Colonic mucosa (tissue), 4 donors: ENCODE measurements around the gene GBX2. TPM values are rescaled to one million over a fixed set of nuclear protein-coding genes. Genes with fewer than 3 reads are reported as not detected.

Experiments used
- DNase-seq: peaks from one replicate; pipeline ENCODE4 v3.0.0-alpha.2; 2020
- H3K27ac ChIP-seq: fragments of 200-600 bp; one replicate; pipeline ENCODE4 v1.8.0; 2021
- H3K27me3 ChIP-seq: fragments of 200-600 bp; one replicate; pipeline ENCODE4 v1.8.0; 2021
- H3K36me3 ChIP-seq: fragments of 200-600 bp; one replicate; pipeline ENCODE4 v1.8.0; 2021
- H3K4me1 ChIP-seq: fragments of 200-600 bp; one replicate; pipeline ENCODE4 v1.8.0; 2021; ENCODE audit warnings: mild to moderate bottlenecking
- H3K4me3 ChIP-seq: fragments of 200-600 bp; one replicate; pipeline ENCODE4 v1.8.0; 2021
- H3K9ac ChIP-seq, 2 donors: one replicate each; pipeline ENCODE4 v1.7.0; 2013; ENCODE audit warnings: control low read depth in 2 of 2, low read depth in 2 of 2, low read length in 2 of 2
- H3K9me3 ChIP-seq: fragments of 200-600 bp; one replicate; pipeline ENCODE4 v1.8.0; 2021
- CTCF ChIP-seq: fragments of 200-600 bp; IDR thresholded peaks from one replicate; pipeline ENCODE4 v1.8.0; 2022; ENCODE audit warnings: antibody characterized with exemption, mild to moderate bottlenecking
- intact Hi-C: fragments of 100-400 bp; cut with DNase I; formaldehyde crosslinking; loops from one replicate; pipeline ENCODE4 v1.14.1; 2022
- total RNA-seq, 2 donors: library from RNA; stranded (reverse); fragmentation: NEBNext Ultra II Directional in 1 of 2; extraction: Animal tissue kit (Norgen Biotek cat#: 25700) in 1 of 2; gene quantifications; one replicate each; pipeline ENCODE4 v1.2.1, GENCODE V29; 2021
- donor health status: healthy.
- donor health status: DM: no; HTN: no; CAD: no.
- donor health status: DM: no; HTN: no; CAD: no.

GBX2 gene
- total RNA-seq, 2 donors from 2014 or later = not detected

- no peak overlapping the region for H3K4me3 ChIP-seq
- H3K27ac ChIP-seq = no peak overlapping the region
- H3K27me3 ChIP-seq = no peaks in the 10 kb centered on the region
- intact Hi-C loops = no loop called here
- H3K4me1 ChIP-seq = no peaks in the 10 kb centered on the region
- TF ChIP-seq CTCF = no peak
- H3K9me3 ChIP-seq = no peaks in the 10 kb centered on the region
- H3K36me3 ChIP-seq = no peaks in the 10 kb centered on the region
- no peak overlapping the region for H3K9ac ChIP-seq
- DNase-seq = no peak
Observed at GRCh38 chr2:236196366-236196765, 28.2 kb upstream of the GBX2 start.

DNA sequence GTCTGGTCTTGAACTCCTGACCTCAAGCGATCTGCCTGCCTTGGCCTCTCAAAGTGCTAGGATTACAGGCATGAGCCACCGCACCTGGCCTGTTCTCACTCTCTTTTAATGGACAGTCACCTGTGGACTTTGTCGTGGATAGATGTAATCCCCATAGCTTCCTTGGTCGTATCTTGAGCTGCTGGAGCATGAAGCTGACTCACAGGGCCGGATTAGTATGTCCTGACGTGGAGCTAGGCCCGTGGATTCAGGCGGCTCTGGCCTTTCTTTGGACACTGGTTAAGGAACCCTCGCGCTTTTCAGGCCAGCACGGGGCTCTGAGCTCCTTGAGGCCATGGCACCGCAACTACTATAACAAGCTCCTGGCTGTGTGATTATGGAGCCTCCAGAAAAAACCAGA lies 27.5 kb upstream of the GBX2 start:
- Histone ChIP-seq H3K4me1 (no peaks in the 10 kb centered on the region), H3K9me3 (no peaks in the 10 kb centered on the region), H3K27ac (no peak overlapping the region), H3K4me3 (no peak overlapping the region), H3K36me3 (no peaks in the 10 kb centered on the region), H3K9ac (no peak overlapping the region), H3K27me3 (no peaks in the 10 kb centered on the region)
- TF ChIP-seq CTCF = no peak
- DNase-seq = no peak
- intact Hi-C loops = no loop called here

GRCh38 chr2:236194786-236195185 lies 26.6 kb upstream of the GBX2 start:
- Histone ChIP-seq H3K4me1 (no peaks in the 10 kb centered on the region), H3K27ac (no peak overlapping the region), H3K4me3 (no peak overlapping the region), H3K27me3 (no peaks in the 10 kb centered on the region), H3K9me3 (no peaks in the 10 kb centered on the region), H3K36me3 (no peaks in the 10 kb centered on the region), H3K9ac (no peak overlapping the region)
- no peak for TF ChIP-seq CTCF
- intact Hi-C loops = no loop called here
- no peak for DNase-seq

- Histone ChIP-seq H3K36me3 (no peaks in the 10 kb centered on the region), H3K27ac (no peak overlapping the region), H3K4me1 (no peaks in the 10 kb centered on the region), H3K9me3 (no peaks in the 10 kb centered on the region), H3K27me3 (no peaks in the 10 kb centered on the region), H3K9ac (no peak overlapping the region), H3K4me3 (no peak overlapping the region)
- no peak for TF ChIP-seq CTCF
- DNase-seq = no peak
- intact Hi-C loops = no loop called here
Observed at GRCh38 chr2:236193026-236193425, 24.8 kb upstream of the GBX2 start.

DNA sequence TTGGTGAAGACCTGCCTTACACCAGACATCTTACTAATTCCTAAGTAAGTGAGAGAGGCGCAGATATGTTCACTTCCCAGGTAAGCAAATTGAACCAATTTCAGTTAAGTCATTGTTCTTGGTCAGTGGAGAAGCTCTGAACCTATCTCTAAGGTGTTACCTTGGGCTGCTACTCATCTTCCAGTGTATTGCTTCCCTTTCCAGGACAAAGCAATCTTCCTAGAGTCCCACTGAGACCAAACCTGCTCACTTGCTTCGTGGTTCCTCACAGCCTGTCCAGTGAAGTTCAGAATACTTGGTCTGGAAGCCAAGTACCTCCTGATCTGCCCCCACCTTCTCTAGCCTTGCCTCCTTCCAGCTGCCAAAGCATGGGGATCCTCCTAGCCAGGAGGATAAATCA lies 22.5 kb upstream of the GBX2 start:
- Histone ChIP-seq H3K36me3 (no peaks in the 10 kb centered on the region), H3K27me3 (no peaks in the 10 kb centered on the region), H3K9ac (no peak overlapping the region), H3K27ac (no peak overlapping the region), H3K4me3 (no peak overlapping the region), H3K9me3 (no peaks in the 10 kb centered on the region), H3K4me1 (no peaks in the 10 kb centered on the region)
- no peak for TF ChIP-seq CTCF
- intact Hi-C loops = no loop called here
- no peak for DNase-seq

- no peaks in the 10 kb centered on the region for H3K4me1 ChIP-seq
- H3K4me3 ChIP-seq = no peak overlapping the region
- intact Hi-C loops = loop anchor here (5.0 kb wide), 1 partner anchor 407 kb away; no protein-coding TSS in a partner anchor
- H3K27me3 ChIP-seq = peaks cover 9% of the 10 kb centered on the region
- no peaks in the 10 kb centered on the region for H3K36me3 ChIP-seq
- H3K9ac ChIP-seq = no peak overlapping the region
- no peak overlapping the region for H3K27ac ChIP-seq
- no peak for TF ChIP-seq CTCF
- no peaks in the 10 kb centered on the region for H3K9me3 ChIP-seq
- DNase-seq = no peak
Observed at GRCh38 chr2:236184701-236185100, 16.5 kb upstream of the GBX2 start.
